Measurements from ENCODE around the gene PRKG1. TPM values are rescaled to one million over a fixed set of nuclear protein-coding genes. Genes with fewer than 3 reads are reported as not detected.

PRKG1 gene
- total and polyA plus RNA-seq, 2 donors (not counting 1 experiment from before 2014, with no cell fraction given), result 45.8 to 71.8 TPM

DNA sequence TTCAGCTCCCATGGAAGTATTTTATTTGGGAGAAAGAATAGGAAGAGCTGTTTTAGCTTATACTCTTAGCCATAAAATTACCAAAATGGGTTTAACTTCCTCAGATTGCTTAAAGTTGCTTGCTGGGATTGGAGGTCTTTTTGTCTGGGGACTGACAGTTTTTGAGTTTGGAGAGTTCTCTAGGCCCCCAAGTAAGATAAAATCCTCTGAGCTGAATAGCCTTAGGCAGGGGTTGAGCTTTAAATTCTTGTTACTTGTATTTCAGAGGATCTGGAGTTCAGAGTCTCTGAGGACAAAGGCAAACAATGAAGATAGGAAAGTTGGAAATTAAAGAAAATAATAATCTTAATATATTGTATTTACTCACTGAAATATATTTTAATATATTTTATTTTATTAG lies 945.4 kb downstream of the PRKG1 start:
- Histone ChIP-seq H3K4me1 (ENCODE audit: control insufficient read depth, extremely low read depth, insufficient read depth, low read length) (no peaks in the 10 kb centered on the region), H3K9ac (ENCODE audit: insufficient read depth, low read length) (no peak overlapping the region), H3K79me2 (ENCODE audit: control insufficient read depth, insufficient read depth, low read length) (no peaks in the 10 kb centered on the region), H3K9me3 (ENCODE audit: control insufficient read depth, insufficient read depth, low read depth, low read length) (no peaks in the 10 kb centered on the region), H3K27ac (ENCODE audit: insufficient read depth, low read length) (no peak overlapping the region), H4K20me1 (ENCODE audit: control insufficient read depth, extremely low read depth, insufficient read depth, low read length) (no peaks in the 10 kb centered on the region), H3K27me3 (ENCODE audit: control insufficient read depth, insufficient read depth, low read length) (no peaks in the 10 kb centered on the region), H2AFZ (ENCODE audit: low read length) (no peak overlapping the region), H3K36me3 (ENCODE audit: control insufficient read depth, insufficient read depth, low read length) (no peaks in the 10 kb centered on the region), H3K4me2 (ENCODE audit: extremely low read depth, insufficient read depth, low read length) (no peak overlapping the region), H3K4me3 (replicated peaks in 1 of 4; ENCODE audit: control extremely low read depth in 1 of 4, insufficient read depth in 1 of 4, low read depth in 3 of 4, low read length in 4 of 4) (no peak overlapping the region)
- no peak for DNase-seq (ENCODE audit: low read depth in 2 of 2)
- TF ChIP-seq, protein P1, sequence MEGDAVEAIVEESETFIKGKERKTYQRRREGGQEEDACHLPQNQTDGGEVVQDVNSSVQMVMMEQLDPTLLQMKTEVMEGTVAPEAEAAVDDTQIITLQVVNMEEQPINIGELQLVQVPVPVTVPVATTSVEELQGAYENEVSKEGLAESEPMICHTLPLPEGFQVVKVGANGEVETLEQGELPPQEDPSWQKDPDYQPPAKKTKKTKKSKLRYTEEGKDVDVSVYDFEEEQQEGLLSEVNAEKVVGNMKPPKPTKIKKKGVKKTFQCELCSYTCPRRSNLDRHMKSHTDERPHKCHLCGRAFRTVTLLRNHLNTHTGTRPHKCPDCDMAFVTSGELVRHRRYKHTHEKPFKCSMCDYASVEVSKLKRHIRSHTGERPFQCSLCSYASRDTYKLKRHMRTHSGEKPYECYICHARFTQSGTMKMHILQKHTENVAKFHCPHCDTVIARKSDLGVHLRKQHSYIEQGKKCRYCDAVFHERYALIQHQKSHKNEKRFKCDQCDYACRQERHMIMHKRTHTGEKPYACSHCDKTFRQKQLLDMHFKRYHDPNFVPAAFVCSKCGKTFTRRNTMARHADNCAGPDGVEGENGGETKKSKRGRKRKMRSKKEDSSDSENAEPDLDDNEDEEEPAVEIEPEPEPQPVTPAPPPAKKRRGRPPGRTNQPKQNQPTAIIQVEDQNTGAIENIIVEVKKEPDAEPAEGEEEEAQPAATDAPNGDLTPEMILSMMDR (conservative IDR thresholded peaks at IDR 0.05 in 1 of 2, IDR thresholded peaks at IDR 0.05 in 1 of 2; ENCODE audit: low read depth in 1 of 2, low read length in 2 of 2), result no peak
- TF ChIP-seq EZH2 (IDR thresholded peaks at IDR 0.05; ENCODE audit: low read length, missing control alignments), result no peak

DNA sequence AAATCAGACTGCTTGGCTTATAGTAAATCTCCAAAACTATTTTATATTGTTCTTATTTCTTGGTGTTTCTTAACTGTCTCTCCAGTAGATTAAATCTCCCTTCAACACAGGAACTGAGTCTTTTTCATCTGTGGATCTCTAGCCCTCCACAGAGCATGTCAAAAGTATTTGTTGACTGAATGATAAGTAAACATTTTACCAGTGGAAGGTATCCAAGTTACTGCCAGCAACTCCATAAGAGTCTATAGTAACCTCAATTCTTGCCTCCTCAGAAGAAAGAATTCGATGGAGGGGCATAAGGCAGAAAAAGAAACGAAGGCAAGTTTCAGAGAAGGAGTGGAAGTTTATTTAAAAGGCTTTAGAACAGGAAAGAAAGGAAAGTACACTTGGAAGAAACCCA lies 945.9 kb downstream of the PRKG1 start:
- no peak for DNase-seq (ENCODE audit: low read depth in 2 of 2)
- Histone ChIP-seq H3K79me2 (ENCODE audit: control insufficient read depth, insufficient read depth, low read length) (no peaks in the 10 kb centered on the region), H3K4me2 (ENCODE audit: extremely low read depth, insufficient read depth, low read length) (no peak overlapping the region), H3K9ac (ENCODE audit: insufficient read depth, low read length) (no peak overlapping the region), H3K9me3 (ENCODE audit: control insufficient read depth, insufficient read depth, low read depth, low read length) (no peaks in the 10 kb centered on the region), H3K4me3 (replicated peaks in 1 of 4; ENCODE audit: control extremely low read depth in 1 of 4, insufficient read depth in 1 of 4, low read depth in 3 of 4, low read length in 4 of 4) (no peak overlapping the region), H2AFZ (ENCODE audit: low read length) (no peak overlapping the region), H3K27me3 (ENCODE audit: control insufficient read depth, insufficient read depth, low read length) (no peaks in the 10 kb centered on the region), H3K4me1 (ENCODE audit: control insufficient read depth, extremely low read depth, insufficient read depth, low read length) (no peaks in the 10 kb centered on the region), H3K36me3 (ENCODE audit: control insufficient read depth, insufficient read depth, low read length) (no peaks in the 10 kb centered on the region), H4K20me1 (ENCODE audit: control insufficient read depth, extremely low read depth, insufficient read depth, low read length) (no peaks in the 10 kb centered on the region), H3K27ac (ENCODE audit: insufficient read depth, low read length) (no peak overlapping the region)
- TF ChIP-seq, protein P1 (conservative IDR thresholded peaks at IDR 0.05 in 1 of 2, IDR thresholded peaks at IDR 0.05 in 1 of 2; ENCODE audit: low read depth in 1 of 2, low read length in 2 of 2), result no peak
- TF ChIP-seq EZH2 (IDR thresholded peaks at IDR 0.05; ENCODE audit: low read length, missing control alignments), result no peak

DNA sequence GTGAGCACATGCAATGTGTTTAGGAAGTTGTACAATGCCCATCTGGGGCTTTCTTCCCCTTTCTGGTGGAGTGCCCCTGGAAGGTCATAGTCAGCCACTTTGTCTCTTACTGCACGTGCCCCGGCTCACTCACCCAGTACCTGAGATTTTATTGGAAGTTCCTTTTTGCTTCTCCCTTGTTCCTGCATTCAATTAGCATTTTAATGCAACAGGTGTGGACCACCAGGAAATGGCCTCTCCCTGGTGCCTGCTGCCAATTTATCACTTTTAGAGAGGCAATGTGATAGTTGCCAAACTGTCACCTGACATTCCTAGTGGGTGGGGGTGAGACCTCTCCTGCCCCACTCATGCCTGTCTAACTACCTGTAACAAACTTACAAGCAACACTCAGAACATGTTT lies 946.4 kb downstream of the PRKG1 start:
- Histone ChIP-seq H3K4me3 (replicated peaks in 1 of 4; ENCODE audit: control extremely low read depth in 1 of 4, insufficient read depth in 1 of 4, low read depth in 3 of 4, low read length in 4 of 4) (no peak overlapping the region), H2AFZ (ENCODE audit: low read length) (no peak overlapping the region), H3K36me3 (ENCODE audit: control insufficient read depth, insufficient read depth, low read length) (no peaks in the 10 kb centered on the region), H3K27ac (ENCODE audit: insufficient read depth, low read length) (no peak overlapping the region), H3K4me1 (ENCODE audit: control insufficient read depth, extremely low read depth, insufficient read depth, low read length) (no peaks in the 10 kb centered on the region), H3K9me3 (ENCODE audit: control insufficient read depth, insufficient read depth, low read depth, low read length) (no peaks in the 10 kb centered on the region), H3K79me2 (ENCODE audit: control insufficient read depth, insufficient read depth, low read length) (no peaks in the 10 kb centered on the region), H3K4me2 (ENCODE audit: extremely low read depth, insufficient read depth, low read length) (no peak overlapping the region), H3K9ac (ENCODE audit: insufficient read depth, low read length) (no peak overlapping the region), H3K27me3 (ENCODE audit: control insufficient read depth, insufficient read depth, low read length) (no peaks in the 10 kb centered on the region), H4K20me1 (ENCODE audit: control insufficient read depth, extremely low read depth, insufficient read depth, low read length) (no peaks in the 10 kb centered on the region)
- TF ChIP-seq, protein P1 (conservative IDR thresholded peaks at IDR 0.05 in 1 of 2, IDR thresholded peaks at IDR 0.05 in 1 of 2; ENCODE audit: low read depth in 1 of 2, low read length in 2 of 2), result no peak
- no peak for TF ChIP-seq EZH2 (IDR thresholded peaks at IDR 0.05; ENCODE audit: low read length, missing control alignments)
- no peak for DNase-seq (ENCODE audit: low read depth in 2 of 2)
